Fibroblast of mammary gland (primary cell): ENCODE data around the gene KLHL33.

Experiments used
- DNase-seq: peaks from one replicate; pipeline ENCODE4 v3.0.0-alpha.2; 2010; ENCODE audit warnings: low read depth
- H3K4me3 ChIP-seq: 2 replicates; pipeline ENCODE4 v1.5.1; 2011; ENCODE audit warnings: low read depth, mild to moderate bottlenecking, low read length, moderate library complexity; ENCODE audit not compliant: control insufficient read depth
- TF ChIP-seq, protein P1 (sequence below): conservative IDR thresholded peaks from 2 replicates; pipeline ENCODE4 v1.5.1; 2011; ENCODE audit warnings: low read depth, low read length, inconsistent platforms; ENCODE audit not compliant: control insufficient read depth, insufficient read depth

KLHL33 gene

DNA sequence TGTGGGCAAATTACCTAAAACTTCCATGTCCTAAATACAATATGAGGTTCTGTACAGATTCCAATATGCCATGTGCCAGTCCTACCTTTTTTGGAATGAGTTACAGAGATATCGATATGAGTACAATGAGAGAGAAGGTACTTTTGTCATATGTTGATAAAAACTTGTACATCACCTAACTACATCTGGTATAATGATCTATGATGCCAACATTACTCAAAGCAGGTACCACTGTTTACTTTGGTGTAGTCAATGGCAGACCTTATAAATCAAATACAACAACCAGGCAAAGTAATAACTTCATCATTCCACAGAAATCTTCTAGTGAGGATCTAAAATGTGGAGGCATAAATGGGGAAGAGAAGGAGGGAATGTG, 35.4 kb downstream of the KLHL33 start:
- TF ChIP-seq, protein P1, sequence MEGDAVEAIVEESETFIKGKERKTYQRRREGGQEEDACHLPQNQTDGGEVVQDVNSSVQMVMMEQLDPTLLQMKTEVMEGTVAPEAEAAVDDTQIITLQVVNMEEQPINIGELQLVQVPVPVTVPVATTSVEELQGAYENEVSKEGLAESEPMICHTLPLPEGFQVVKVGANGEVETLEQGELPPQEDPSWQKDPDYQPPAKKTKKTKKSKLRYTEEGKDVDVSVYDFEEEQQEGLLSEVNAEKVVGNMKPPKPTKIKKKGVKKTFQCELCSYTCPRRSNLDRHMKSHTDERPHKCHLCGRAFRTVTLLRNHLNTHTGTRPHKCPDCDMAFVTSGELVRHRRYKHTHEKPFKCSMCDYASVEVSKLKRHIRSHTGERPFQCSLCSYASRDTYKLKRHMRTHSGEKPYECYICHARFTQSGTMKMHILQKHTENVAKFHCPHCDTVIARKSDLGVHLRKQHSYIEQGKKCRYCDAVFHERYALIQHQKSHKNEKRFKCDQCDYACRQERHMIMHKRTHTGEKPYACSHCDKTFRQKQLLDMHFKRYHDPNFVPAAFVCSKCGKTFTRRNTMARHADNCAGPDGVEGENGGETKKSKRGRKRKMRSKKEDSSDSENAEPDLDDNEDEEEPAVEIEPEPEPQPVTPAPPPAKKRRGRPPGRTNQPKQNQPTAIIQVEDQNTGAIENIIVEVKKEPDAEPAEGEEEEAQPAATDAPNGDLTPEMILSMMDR, result no peak
- H3K4me3 ChIP-seq, result no peak overlapping the region
- no peak for DNase-seq

DNA sequence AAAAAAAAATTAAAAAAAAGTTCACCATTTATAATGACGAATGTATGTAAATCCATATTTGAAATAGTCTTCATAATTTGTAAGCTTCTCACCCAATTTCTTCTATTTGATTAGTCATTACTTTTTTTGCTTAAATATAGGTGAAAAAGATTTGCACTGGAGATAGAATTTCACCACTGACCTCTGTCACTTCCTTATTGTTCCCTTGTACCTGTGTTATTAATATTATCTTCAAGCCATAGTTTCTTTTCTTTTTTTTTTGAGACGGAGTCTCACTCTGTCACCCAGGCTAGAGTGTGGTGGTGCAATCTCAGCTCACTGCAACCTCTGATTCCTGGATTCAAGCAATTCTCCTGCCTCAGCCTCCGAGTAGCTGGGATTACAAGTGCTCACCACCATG, 38.5 kb downstream of the KLHL33 start:
- TF ChIP-seq, protein P1, result no peak
- no peak for DNase-seq
- no peak overlapping the region for H3K4me3 ChIP-seq

DNA sequence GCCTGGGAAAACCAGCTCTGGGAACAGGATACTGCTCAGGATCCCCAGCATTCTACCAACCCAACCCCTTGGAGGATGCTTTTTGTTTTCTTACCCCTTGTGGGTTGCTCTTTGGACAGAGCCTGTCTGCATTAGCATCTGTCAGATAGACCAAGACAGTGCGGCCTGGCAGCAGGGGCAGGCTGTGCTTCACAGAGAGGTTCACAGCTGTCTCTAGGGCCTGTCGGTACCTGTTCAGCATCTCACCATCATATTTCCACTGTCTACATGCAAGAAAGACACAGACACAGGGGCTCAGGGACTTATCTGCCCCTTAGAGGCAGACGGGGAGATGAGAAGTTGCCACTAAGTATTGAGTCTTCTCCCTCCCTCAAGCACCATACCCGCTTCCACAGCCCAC, 44.5 kb downstream of the KLHL33 start:
- no peak for DNase-seq
- no peak overlapping the region for H3K4me3 ChIP-seq
- TF ChIP-seq, protein P1, result no peak

DNA sequence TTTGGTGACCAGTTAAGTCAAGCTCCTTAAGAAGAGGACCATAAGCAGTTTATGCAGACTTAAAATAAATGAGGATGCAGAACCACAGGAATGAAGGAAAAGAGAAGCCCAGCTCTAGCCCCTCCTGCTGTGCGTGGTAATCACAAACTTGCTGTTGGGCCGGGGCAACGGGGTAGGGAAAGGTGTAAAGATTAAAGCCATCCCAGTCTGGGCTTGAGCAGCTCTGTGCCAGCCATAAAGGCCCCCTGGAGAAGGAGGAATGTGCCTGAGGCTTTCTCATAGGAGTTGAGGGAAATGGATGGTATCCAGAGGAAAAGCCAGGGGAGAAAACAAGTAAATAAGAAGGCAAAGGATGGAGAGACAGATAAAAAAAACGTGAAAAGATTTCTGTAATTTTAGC, 47.8 kb downstream of the KLHL33 start:
- no peak for DNase-seq
- H3K4me3 ChIP-seq, result no peak overlapping the region
- TF ChIP-seq, protein P1, result no peak

DNA sequence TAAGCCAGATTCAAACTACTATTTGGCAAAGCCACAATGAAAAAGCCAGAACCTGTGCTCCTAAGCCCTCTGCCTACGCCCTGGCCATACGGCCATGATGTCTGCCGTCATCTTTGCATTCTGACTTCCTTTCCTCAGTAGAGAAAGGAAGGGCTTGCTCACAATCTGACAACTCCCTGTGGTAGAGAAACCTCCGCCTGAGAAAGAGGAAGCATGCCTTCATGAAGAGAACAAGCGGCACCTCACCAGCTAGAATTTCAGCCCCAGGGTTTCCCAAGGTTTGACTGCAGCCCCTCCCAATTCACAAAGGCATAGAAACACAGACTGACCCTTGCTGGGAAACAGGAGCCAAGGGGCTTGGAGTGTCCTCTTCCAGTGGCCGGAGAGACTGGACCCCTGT, 48.4 kb downstream of the KLHL33 start:
- no peak overlapping the region for H3K4me3 ChIP-seq
- DNase-seq, result no peak
- TF ChIP-seq, protein P1, result no peak

DNA sequence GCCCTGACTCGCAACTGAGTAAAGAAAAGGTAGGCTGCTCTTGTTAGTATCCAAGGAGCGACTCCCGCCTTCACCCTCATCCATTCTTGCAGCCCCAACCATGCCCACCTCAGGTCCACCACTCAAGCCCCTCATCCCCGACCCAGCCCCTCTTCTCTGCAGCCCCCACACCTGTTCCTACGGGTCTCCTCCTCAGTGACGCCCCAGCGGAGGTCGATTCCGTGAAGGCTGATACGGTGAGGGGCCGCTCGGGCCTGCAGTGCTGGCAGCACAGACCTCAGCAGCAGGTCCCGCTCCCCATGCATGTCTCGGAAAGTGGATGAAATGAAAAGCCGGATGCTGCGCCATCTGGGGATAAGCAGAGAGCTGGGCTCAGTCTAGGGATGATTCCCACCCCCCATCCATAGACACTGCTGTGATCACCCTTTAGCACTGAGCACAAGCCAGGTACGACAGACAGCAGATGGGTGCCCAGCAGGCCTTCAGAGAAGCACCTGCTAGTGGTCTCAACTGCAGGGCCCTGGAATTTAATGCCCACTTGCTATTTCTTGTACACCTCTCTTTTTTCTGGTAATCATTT, 49.6 kb downstream of the KLHL33 start:
- H3K4me3 ChIP-seq, result no peak overlapping the region
- no peak for DNase-seq
- TF ChIP-seq, protein P1, result no peak

DNA sequence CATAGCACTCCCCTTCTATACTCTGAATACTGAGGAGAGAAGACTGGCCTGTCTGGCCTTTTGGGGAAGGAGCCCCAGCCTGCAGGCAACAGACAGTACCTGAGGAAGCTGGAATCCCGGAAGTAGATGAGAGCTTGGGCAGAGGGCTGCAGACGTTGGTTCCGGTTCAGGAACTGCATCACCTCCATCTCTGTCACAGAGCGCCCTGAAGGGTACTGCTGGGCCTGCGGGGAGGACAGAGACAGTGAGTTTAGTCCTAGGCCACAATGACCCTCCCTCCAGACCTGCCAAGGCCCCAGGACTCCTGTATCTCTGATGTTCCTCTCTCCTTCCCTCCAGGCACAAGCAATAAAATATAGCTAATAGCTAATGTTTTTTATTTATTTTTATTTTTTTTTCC, 51.1 kb downstream of the KLHL33 start:
- no peak for DNase-seq
- H3K4me3 ChIP-seq, result no peak overlapping the region
- TF ChIP-seq, protein P1, result no peak
